HK-2 (cell line): ENCODE measurements around the gene PACRGL.
"Not testable (repeated sequence)": the region's sequence is repeated elsewhere in the genome, so short reads cannot be mapped to it uniquely, and the experiment has no call there.

Source experiments
- DNase-seq: peaks from one replicate; pipeline ENCODE4 v3.0.0-alpha.2; 2018; ENCODE audit not compliant: unreplicated experiment

Gene PACRGL

GRCh38 chr4:20723463-20723862 is 23.2 kb downstream of the PACRGL start:
- no peak for DNase-seq

GRCh38 chr4:20724915-20725314 is 24.7 kb downstream of the PACRGL start:
- DNase-seq: no peak

GRCh38 chr4:20735931-20736330 is 35.7 kb downstream of the PACRGL start:
- no peak for DNase-seq

GRCh38 chr4:20746000-20746399 is 45.7 kb downstream of the PACRGL start:
- DNase-seq: not testable (repeated sequence)

GRCh38 chr4:20752641-20753040 is 52.4 kb downstream of the PACRGL start:
- no peak for DNase-seq

- no peak for DNase-seq
Measured at GRCh38 chr4:20754036-20754435, 53.8 kb downstream of the PACRGL start.

- no peak for DNase-seq
Measured at GRCh38 chr4:20760053-20760452, 59.8 kb downstream of the PACRGL start.

GRCh38 chr4:20761382-20761781 is 61.1 kb downstream of the PACRGL start:
- no peak for DNase-seq

GRCh38 chr4:20761826-20762225 is 61.6 kb downstream of the PACRGL start:
- no peak for DNase-seq

GRCh38 chr4:20764366-20764992 is 64.2 kb downstream of the PACRGL start:
- DNase-seq: no peak

GRCh38 chr4:20773144-20773997 is 73.1 kb downstream of the PACRGL start:
- peak; percentile 36 for DNase-seq

- DNase-seq: no peak
Measured at GRCh38 chr4:20778896-20779295, 78.6 kb downstream of the PACRGL start.

GRCh38 chr4:20783134-20783533 is 82.9 kb downstream of the PACRGL start:
- not testable (repeated sequence) for DNase-seq

- DNase-seq: no peak
Measured at GRCh38 chr4:20787940-20788665, 87.8 kb downstream of the PACRGL start.
